GM23338 (cell line): ENCODE measurements around the gene MTHFD1L. TPM values are rescaled to one million over a fixed set of nuclear protein-coding genes. Genes with fewer than 3 reads are reported as not detected.

Source experiments
- ATAC-seq: fragments of 200-7000 bp; cut with Tn5 transposase; 3 replicates; pipeline ENCODE4 v1.9.1; 2020
- DNase-seq: peaks from one replicate; pipeline ENCODE4 v3.0.0-alpha.2; 2015; ENCODE audit warnings: low spot score
- H2AFZ ChIP-seq: fragments of 200-600 bp; sonication (generic); 2 replicates; pipeline ENCODE4 v1.8.0; 2016; ENCODE audit warnings: antibody characterized with exemption, mild to moderate bottlenecking, moderate library complexity
- H3F3A ChIP-seq: fragments of 200-600 bp; sonication (generic); replicated peaks from 2 replicates; pipeline ENCODE4 v1.8.0; 2017; ENCODE audit warnings: antibody characterized with exemption, mixed run types, low read depth
- H3K27ac ChIP-seq: fragments of 200-600 bp; sonication (generic); 2 replicates; pipeline ENCODE4 v1.6.1; 2016; ENCODE audit warnings: low read depth
- H3K27me3 ChIP-seq: fragments of 200-600 bp; sonication (generic); 2 replicates; pipeline ENCODE4 v1.8.0; 2016; ENCODE audit warnings: mild to moderate bottlenecking, mixed run types, moderate library complexity; ENCODE audit not compliant: insufficient read depth
- H3K36me3 ChIP-seq: fragments of 200-600 bp; sonication (generic); 2 replicates; pipeline ENCODE4 v1.8.0; 2016; ENCODE audit warnings: mild to moderate bottlenecking; ENCODE audit not compliant: insufficient read depth
- H3K4me1 ChIP-seq: fragments of 200-600 bp; sonication (generic); 2 replicates; pipeline ENCODE4 v1.8.0; 2016; ENCODE audit warnings: mild to moderate bottlenecking, moderate library complexity; ENCODE audit not compliant: insufficient read depth
- H3K4me2 ChIP-seq: fragments of 200-600 bp; sonication (generic); 2 replicates; pipeline ENCODE4 v1.7.1; 2017; ENCODE audit warnings: mixed run types
- H3K4me3 ChIP-seq: fragments of 200-600 bp; sonication (generic); 2 replicates; pipeline ENCODE4 v1.6.1; 2016; ENCODE audit warnings: mixed run types
- H3K79me2 ChIP-seq: fragments of 200-600 bp; sonication (generic); replicated peaks from 2 replicates; pipeline ENCODE4 v1.8.0; 2017; ENCODE audit warnings: mild to moderate bottlenecking; ENCODE audit not compliant: insufficient read depth
- H3K9me2 ChIP-seq: fragments of 200-600 bp; sonication (generic); 2 replicates; pipeline ENCODE4 v1.8.0; 2017; ENCODE audit not compliant: insufficient read depth
- H4K20me1 ChIP-seq: fragments of 200-600 bp; sonication (generic); replicated peaks from 2 replicates; pipeline ENCODE4 v1.8.0; 2017; ENCODE audit warnings: mild to moderate bottlenecking; ENCODE audit not compliant: insufficient read depth
- H3K27ac Mint-ChIP-seq: 2 replicates; pipeline ENCODE4 v1.8.0; 2020; ENCODE audit warnings: inconsistent platforms, mild to moderate bottlenecking, moderate library complexity, mixed read lengths
- H3K27me3 Mint-ChIP-seq: 3 replicates; pipeline ENCODE4 v1.8.0; 2022; ENCODE audit warnings: low read depth, mild to moderate bottlenecking, moderate library complexity, mixed read lengths, inconsistent platforms; ENCODE audit not compliant: insufficient read depth, poor library complexity
- H3K36me3 Mint-ChIP-seq: 3 replicates; pipeline ENCODE4 v1.8.0; 2021; ENCODE audit warnings: low read depth, mild to moderate bottlenecking, inconsistent platforms, moderate library complexity, mixed read lengths
- H3K4me1 Mint-ChIP-seq: 3 replicates; pipeline ENCODE4 v1.8.0; 2020; ENCODE audit warnings: mild to moderate bottlenecking, inconsistent platforms, mixed read lengths
- H3K4me3 Mint-ChIP-seq: 3 replicates; pipeline ENCODE4 v1.8.0; 2021; ENCODE audit warnings: moderate library complexity, mild to moderate bottlenecking, inconsistent platforms, mixed read lengths
- H3K9me3 Mint-ChIP-seq: 3 replicates; pipeline ENCODE4 v1.8.0; 2020; ENCODE audit warnings: moderate library complexity, mild to moderate bottlenecking, inconsistent platforms, mixed read lengths
- CREB1 ChIP-seq: fragments of 250-450 bp; sonication (Bioruptor Pico); IDR thresholded peaks from 2 replicates; pipeline ENCODE4 v1.5.0; 2020; ENCODE audit warnings: low read depth, mild to moderate bottlenecking, moderate library complexity
- ETS1 ChIP-seq: IDR thresholded peaks from 2 replicates; pipeline ENCODE4 v1.6.1; 2016; ENCODE audit warnings: antibody characterized with exemption
- EZH2 ChIP-seq: fragments of 200-600 bp; sonication (generic); IDR thresholded peaks from one replicate; pipeline ENCODE4 v1.8.0; 2017; ENCODE audit warnings: antibody characterized with exemption, mild to moderate bottlenecking, low read depth; ENCODE audit not compliant: unreplicated experiment
- EZH2phosphoT487 ChIP-seq: fragments of 200-600 bp; sonication (generic); IDR thresholded peaks from one replicate; pipeline ENCODE4 v1.8.1; 2018; ENCODE audit warnings: antibody characterized with exemption; ENCODE audit not compliant: unreplicated experiment
- JUNB ChIP-seq: IDR thresholded peaks from one replicate; pipeline ENCODE4 v1.6.1; 2016; ENCODE audit warnings: antibody characterized with exemption; ENCODE audit not compliant: unreplicated experiment
- NANOG ChIP-seq: IDR thresholded peaks from 2 replicates; pipeline ENCODE4 v1.6.1; 2016; ENCODE audit warnings: antibody characterized with exemption, borderline replicate concordance
- POLR2AphosphoS5 ChIP-seq: IDR thresholded peaks from 2 replicates; pipeline ENCODE4 v1.6.1; 2016; ENCODE audit warnings: antibody characterized with exemption, low read depth
- REST ChIP-seq: IDR thresholded peaks from one replicate; pipeline ENCODE4 v1.6.1; 2018; ENCODE audit warnings: antibody characterized with exemption; ENCODE audit not compliant: unreplicated experiment
- STAT1 ChIP-seq: IDR thresholded peaks from one replicate; pipeline ENCODE4 v1.6.1; 2016; ENCODE audit warnings: antibody characterized with exemption; ENCODE audit not compliant: unreplicated experiment
- ZNF114 ChIP-seq: fragments of 250-450 bp; sonication (Bioruptor Pico); IDR thresholded peaks from 2 replicates; pipeline ENCODE4 v1.5.0; 2020; ENCODE audit warnings: mild to moderate bottlenecking, moderate library complexity
- ZNF331 ChIP-seq: fragments of 250-450 bp; sonication (Bioruptor Pico); IDR thresholded peaks from 2 replicates; pipeline ENCODE4 v1.5.0; 2020; ENCODE audit warnings: low read depth, mild to moderate bottlenecking, moderate library complexity
- polyA plus RNA-seq: library from polyadenylated mRNA; unstranded; fragments of >200 nt; fragmentation: Nextera tagmentation; extraction: Ambion mirVana; gene quantifications from 2 replicates; pipeline ENCODE4 v1.2.1, GENCODE V29; 2016
- total RNA-seq: library from RNA; depleted of rRNA; stranded (reverse); fragments of >200 nt; shearing (Covaris generic); gene quantifications from 2 replicates; pipeline ENCODE4 v1.2.3, GENCODE V29; 2014
- TF ChIP-seq, protein P1 (sequence below), 2 experiments: fragments of 200-600 bp in 1 of 2; sonication (generic) in 1 of 2; conservative IDR thresholded peaks; 2 replicates each; pipeline versions ENCODE4 v1.5.1 to v1.6.1; 2016 to 2017; ENCODE audit warnings: antibody characterized with exemption in 2 of 2, low read depth in 2 of 2, mild to moderate bottlenecking in 2 of 2, moderate library complexity in 1 of 2
- TF ChIP-seq, protein P2 (sequence below): fragments of 250-450 bp; sonication (Bioruptor Pico); IDR thresholded peaks from 2 replicates; pipeline ENCODE4 v1.5.0; 2020; ENCODE audit warnings: mild to moderate bottlenecking, moderate library complexity

The MTHFD1L gene
- total and polyA plus RNA-seq, 2 experiments from 2014 or later, result 53.2 to 66.8 TPM

DNA sequence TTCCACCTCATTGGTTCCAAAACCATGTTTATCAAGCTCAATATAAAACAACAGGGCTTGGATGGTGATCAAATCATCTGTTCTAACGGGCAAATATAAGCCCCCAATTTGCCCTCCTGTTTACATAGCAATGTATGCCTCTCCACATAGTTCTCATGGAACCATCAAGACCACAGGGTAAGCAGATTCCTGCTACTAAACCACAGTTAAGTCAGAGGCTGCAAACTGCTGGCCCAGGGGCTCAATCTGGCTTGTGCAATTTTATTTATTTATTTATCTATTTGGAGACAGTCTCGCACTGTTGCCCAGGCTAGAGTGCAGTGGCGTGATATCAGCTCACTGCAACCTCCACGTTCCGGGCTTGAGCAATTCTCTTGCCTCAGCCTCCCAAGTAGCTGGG lies 18.9 kb upstream of the MTHFD1L start:
- Histone ChIP-seq H3K36me3 (no peaks in the 10 kb centered on the region), H2AFZ (no peak overlapping the region), H3K9me2 (no peaks in the 10 kb centered on the region), H3K27ac (no peak overlapping the region), H3K4me3 (no peak overlapping the region), H3F3A (no peaks in the 10 kb centered on the region), H3K4me1 (peaks cover 12% of the 10 kb centered on the region; the same call in 1 of the 2 replicates), H3K79me2 (no peaks in the 10 kb centered on the region), H3K27me3 (no peaks in the 10 kb centered on the region), H4K20me1 (no peaks in the 10 kb centered on the region), H3K4me2 (no peak overlapping the region)
- peaks cover 13% of the 10 kb centered on the region for H3K4me1 Mint-ChIP-seq
- no peak for ATAC-seq
- peaks cover 5% of the 10 kb centered on the region for H3K27me3 Mint-ChIP-seq
- no peak overlapping the region for H3K4me3 Mint-ChIP-seq
- H3K36me3 Mint-ChIP-seq, result no peaks in the 10 kb centered on the region
- DNase-seq, result no peak
- H3K27ac Mint-ChIP-seq, result no peak overlapping the region
- TF ChIP-seq STAT1, result no peak
- TF ChIP-seq CREB1 (CRISPR knock-in tag), result no peak
- no peak for TF ChIP-seq ETS1
- no peak for TF ChIP-seq JUNB
- no peak for TF ChIP-seq EZH2
- TF ChIP-seq, protein P1, sequence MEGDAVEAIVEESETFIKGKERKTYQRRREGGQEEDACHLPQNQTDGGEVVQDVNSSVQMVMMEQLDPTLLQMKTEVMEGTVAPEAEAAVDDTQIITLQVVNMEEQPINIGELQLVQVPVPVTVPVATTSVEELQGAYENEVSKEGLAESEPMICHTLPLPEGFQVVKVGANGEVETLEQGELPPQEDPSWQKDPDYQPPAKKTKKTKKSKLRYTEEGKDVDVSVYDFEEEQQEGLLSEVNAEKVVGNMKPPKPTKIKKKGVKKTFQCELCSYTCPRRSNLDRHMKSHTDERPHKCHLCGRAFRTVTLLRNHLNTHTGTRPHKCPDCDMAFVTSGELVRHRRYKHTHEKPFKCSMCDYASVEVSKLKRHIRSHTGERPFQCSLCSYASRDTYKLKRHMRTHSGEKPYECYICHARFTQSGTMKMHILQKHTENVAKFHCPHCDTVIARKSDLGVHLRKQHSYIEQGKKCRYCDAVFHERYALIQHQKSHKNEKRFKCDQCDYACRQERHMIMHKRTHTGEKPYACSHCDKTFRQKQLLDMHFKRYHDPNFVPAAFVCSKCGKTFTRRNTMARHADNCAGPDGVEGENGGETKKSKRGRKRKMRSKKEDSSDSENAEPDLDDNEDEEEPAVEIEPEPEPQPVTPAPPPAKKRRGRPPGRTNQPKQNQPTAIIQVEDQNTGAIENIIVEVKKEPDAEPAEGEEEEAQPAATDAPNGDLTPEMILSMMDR (conservative IDR thresholded peaks at IDR 0.05; ENCODE audit: low read depth in 2 of 2), result no peak
- TF ChIP-seq ZNF114 (CRISPR knock-in tag), result no peak
- TF ChIP-seq POLR2AphosphoS5, result no peak
- TF ChIP-seq EZH2phosphoT487, result no peak
- TF ChIP-seq, protein P2, sequence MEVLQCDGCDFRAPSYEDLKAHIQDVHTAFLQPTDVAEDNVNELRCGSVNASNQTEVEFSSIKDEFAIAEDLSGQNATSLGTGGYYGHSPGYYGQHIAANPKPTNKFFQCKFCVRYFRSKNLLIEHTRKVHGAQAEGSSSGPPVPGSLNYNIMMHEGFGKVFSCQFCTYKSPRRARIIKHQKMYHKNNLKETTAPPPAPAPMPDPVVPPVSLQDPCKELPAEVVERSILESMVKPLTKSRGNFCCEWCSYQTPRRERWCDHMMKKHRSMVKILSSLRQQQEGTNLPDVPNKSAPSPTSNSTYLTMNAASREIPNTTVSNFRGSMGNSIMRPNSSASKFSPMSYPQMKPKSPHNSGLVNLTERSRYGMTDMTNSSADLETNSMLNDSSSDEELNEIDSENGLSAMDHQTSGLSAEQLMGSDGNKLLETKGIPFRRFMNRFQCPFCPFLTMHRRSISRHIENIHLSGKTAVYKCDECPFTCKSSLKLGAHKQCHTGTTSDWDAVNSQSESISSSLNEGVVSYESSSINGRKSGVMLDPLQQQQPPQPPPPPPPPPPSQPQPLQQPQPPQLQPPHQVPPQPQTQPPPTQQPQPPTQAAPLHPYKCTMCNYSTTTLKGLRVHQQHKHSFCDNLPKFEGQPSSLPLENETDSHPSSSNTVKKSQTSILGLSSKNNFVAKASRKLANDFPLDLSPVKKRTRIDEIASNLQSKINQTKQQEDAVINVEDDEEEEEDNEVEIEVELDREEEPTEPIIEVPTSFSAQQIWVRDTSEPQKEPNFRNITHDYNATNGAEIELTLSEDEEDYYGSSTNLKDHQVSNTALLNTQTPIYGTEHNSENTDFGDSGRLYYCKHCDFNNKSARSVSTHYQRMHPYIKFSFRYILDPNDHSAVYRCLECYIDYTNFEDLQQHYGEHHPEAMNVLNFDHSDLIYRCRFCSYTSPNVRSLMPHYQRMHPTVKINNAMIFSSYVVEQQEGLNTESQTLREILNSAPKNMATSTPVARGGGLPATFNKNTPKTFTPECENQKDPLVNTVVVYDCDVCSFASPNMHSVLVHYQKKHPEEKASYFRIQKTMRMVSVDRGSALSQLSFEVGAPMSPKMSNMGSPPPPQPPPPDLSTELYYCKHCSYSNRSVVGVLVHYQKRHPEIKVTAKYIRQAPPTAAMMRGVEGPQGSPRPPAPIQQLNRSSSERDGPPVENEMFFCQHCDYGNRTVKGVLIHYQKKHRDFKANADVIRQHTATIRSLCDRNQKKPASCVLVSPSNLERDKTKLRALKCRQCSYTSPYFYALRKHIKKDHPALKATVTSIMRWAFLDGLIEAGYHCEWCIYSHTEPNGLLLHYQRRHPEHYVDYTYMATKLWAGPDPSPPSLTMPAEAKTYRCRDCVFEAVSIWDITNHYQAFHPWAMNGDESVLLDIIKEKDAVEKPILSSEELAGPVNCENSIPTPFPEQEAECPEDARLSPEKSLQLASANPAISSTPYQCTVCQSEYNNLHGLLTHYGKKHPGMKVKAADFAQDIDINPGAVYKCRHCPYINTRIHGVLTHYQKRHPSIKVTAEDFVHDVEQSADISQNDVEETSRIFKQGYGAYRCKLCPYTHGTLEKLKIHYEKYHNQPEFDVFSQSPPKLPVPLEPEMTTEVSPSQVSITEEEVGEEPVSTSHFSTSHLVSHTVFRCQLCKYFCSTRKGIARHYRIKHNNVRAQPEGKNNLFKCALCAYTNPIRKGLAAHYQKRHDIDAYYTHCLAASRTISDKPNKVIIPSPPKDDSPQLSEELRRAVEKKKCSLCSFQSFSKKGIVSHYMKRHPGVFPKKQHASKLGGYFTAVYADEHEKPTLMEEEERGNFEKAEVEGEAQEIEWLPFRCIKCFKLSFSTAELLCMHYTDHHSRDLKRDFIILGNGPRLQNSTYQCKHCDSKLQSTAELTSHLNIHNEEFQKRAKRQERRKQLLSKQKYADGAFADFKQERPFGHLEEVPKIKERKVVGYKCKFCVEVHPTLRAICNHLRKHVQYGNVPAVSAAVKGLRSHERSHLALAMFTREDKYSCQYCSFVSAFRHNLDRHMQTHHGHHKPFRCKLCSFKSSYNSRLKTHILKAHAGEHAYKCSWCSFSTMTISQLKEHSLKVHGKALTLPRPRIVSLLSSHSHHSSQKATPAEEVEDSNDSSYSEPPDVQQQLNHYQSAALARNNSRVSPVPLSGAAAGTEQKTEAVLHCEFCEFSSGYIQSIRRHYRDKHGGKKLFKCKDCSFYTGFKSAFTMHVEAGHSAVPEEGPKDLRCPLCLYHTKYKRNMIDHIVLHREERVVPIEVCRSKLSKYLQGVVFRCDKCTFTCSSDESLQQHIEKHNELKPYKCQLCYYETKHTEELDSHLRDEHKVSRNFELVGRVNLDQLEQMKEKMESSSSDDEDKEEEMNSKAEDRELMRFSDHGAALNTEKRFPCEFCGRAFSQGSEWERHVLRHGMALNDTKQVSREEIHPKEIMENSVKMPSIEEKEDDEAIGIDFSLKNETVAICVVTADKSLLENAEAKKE (CRISPR knock-in tag), result no peak
- TF ChIP-seq NANOG, result no peak
- no peak for TF ChIP-seq REST
- no peak for TF ChIP-seq ZNF331
- H3K9me3 Mint-ChIP-seq, result no peaks in the 10 kb centered on the region
